A549 (cell line): ENCODE results near the gene CBX5.

Experiments
- CHD2 ChIP-seq: fragments of 150-350 bp; IDR thresholded peaks from 2 replicates; pipeline ENCODE4 v1.6.1; 2014; ENCODE audit warnings: low read length; ENCODE audit not compliant: partially characterized antibody
- CTCF ChIP-seq: fragments of >200 bp; sonication (Bioruptor Twin); formaldehyde crosslinking; IDR thresholded peaks from 3 replicates; pipeline ENCODE4 v1.5.1; 2016

GRCh38 chr12:54211920-54212319 lies 68.0 kb downstream of the CBX5 start:
- TF ChIP-seq CHD2, result no peak
- no peak for TF ChIP-seq CTCF
